Stimulated activated CD8-positive, alpha-beta memory T cell treated with anti-CD3 and anti-CD28 coated beads, Interleukin-12 subunit alpha, Interleukin-12 subunit beta, amount 100 ng/mL, for 1 hour (primary cell): Measurements from ENCODE around the gene CCDC85B.

Experiments
- DNase-seq: peaks from one replicate; pipeline ENCODE4 v3.0.0-alpha.2; 2020; ENCODE audit warnings: low read depth

CCDC85B gene

GRCh38 chr11:65869643-65870306, 20.7 kb upstream of the CCDC85B start:
- no peak for DNase-seq

GRCh38 chr11:65870307-65870658, 20.2 kb upstream of the CCDC85B start:
- no peak for DNase-seq

DNA sequence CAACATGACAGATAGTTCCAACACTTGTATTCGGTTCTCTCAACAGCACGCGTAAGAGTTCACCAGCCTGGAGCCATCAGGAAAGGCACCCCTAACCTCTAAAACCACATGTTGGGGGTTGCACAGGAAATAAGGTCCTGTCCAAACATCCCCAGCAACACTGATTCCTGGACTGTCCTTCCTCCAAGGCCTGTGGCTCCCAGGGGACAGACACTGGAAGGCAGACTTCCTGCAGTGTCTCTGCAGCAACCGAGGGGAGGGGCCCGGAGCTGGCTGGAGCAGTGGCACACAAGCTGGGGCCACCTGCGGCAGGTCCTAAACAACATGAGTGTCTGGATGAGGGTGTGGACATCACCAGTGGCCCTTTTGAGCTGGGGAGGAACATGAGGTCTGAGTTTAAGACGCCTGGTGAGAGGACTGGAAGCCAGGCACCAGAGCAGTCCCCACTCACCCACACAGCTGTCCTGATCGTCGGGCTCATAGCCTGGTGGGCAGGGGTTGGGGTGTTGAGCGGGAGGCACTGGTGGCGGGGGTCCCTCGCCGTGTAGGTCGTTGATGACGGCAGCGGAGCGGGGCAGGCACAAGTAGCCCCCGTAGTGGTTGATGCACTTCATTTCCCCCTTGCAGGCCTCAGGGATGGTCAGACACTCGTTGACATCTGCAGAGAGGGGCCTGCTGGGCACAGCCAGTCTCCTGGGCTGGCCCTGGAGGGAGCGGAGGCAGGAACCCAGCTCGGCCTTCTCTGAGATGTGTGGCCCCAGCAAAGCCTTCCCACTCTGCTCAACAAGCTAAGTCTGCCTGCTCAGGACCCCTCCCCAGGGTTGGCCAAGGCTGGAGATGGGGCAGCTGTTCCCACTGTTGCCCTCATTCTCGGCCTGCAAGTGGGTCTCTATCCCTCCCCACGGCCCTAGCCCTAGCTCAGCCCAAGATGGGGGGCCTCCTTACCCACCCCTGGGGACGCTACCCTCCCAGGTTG, 19.5 kb upstream of the CCDC85B start:
- no peak for DNase-seq

DNA sequence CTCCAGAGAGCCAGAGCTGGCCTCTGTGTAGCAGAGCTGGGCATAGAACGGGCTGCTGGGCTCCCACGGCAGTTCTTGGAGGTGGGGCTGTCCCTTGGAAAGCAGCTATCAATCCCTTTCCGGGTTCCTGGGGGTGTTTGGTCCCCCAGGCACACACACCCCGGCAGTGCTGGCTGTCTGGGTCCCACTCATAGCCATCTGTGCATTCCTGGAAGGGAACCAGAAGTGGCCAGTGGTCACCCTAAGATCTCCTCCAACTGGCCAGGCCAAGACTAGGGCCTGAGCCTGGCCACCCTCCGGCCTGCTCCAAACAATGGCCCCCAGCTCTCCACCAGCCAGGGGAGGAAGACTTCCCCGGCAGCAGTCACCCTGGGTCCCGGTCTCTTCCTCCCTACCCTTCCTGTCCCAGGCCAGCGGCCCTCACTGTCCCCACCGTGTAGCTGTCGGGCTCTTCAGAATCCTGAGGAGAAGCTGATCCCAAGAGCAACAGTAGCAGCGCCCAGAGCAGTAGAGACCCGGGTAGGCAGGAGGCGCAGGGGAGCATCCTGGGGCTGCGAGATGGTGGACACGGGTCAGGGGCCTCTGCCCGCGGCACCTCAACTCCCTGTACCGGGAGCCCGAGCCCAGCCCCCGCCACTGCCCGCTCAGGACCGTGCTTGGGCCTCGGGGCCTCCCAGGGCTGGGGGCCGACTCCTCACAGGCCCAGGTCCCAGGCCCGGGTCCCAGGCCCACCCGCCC, 18.5 kb upstream of the CCDC85B start:
- DNase-seq, result no peak

- no peak for DNase-seq
Measured at GRCh38 chr11:65872586-65873317, 17.7 kb upstream of the CCDC85B start, which contains the start of gene EFEMP2. EFEMP2 (minus strand) TSS chr11:65872800; CDS start chr11:65872354, 446 bp downstream.

DNA sequence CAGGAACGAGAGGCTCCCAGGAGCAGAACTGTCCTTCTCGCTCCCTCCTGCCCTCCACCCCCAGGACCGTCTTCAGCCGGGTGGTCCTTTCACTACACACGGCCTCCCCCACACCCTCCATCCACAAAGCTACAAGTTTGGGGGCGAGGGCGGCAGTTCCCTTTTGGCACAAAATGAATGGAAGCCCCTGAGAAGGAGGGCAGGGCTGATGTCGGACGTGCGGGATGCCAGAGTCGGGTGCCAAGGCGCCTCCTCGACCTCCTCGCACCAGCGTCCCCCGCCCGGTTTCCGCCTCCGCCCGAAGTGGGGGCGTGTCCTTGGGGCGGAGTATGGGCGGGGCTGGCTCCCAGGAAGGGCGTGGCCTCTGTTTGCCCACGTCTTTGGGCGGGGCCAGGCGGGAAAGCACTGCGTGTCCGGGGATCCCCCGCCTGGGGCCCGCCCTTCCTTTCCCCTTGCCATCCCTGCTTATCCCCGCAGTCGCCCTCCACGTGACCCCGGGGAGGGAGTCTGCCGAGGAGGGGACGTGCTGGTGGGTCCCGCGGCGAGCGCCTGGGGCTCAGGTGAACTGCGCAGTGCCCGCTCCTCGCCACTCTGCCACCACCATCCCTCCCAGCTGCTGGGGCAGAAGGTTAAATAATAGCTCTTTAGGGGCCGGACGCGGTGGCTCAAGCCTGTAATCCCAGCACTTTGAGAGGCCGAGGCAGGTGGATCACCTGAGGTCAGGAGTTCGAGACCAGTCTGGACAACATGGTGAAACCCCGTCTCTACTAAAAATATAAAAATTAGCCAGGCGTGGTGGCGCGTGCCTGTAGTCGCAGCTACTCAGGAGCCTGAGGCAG, 16.9 kb upstream of the CCDC85B start:
- peak; percentile 95 for DNase-seq

DNA sequence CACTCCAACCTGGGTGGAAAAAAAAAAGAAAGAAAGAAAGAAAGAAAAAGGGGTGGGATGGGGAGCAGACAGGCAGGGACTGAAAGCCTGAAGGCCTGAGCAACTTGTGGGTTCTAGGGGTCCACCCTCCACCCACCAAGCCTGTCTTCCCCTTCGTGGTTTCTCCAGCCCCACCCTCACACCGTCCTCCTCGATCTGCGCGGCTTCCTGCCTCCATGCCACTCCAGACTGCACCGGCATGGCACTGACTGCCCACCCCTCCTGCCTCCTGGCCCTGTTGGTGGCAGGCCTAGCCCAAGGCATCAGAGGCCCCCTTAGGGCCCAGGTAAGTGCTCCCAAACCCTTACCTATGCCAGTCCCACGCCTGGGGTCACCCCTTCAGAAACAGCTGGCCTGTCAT, 10.9 kb upstream of the CCDC85B start, which contains the start of gene CTSW:
Gene CTSW (plus strand): TSS at position 221 of the 400 bp plus-strand sequence. CDS start 18 bp downstream, at position 239.
- DNase-seq, result no peak

- DNase-seq, result no peak
Measured at GRCh38 chr11:65880027-65880426, 10.4 kb upstream of the CCDC85B start.

- no peak for DNase-seq
Measured at GRCh38 chr11:65880844-65881421, 9.5 kb upstream of the CCDC85B start.

GRCh38 chr11:65882120-65883057, 8.1 kb upstream of the CCDC85B start:
- DNase-seq, result no peak

DNA sequence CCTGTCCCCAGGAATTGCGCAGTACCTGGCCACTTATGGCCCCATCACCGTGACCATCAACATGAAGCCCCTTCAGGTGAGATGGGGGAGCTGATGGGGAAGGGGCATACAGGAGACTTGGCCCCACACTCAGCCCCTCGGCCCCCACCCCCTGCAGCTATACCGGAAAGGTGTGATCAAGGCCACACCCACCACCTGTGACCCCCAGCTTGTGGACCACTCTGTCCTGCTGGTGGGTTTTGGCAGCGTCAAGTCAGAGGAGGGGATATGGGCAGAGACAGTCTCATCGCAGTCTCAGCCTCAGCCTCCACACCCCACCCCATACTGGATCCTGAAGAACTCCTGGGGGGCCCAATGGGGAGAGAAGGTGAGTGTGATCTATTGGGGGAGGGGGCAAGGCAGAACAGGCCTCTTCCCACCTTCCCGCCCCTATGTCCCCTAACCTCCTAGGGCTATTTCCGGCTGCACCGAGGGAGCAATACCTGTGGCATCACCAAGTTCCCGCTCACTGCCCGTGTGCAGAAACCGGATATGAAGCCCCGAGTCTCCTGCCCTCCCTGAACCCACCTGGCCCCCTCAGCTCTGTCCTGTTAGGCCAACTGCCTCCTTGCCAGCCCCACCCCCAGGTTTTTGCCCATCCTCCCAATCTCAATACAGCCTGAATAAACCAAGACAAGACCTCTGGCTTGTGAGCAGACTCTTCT, 7.3 kb upstream of the CCDC85B start:
- no peak for DNase-seq

DNA sequence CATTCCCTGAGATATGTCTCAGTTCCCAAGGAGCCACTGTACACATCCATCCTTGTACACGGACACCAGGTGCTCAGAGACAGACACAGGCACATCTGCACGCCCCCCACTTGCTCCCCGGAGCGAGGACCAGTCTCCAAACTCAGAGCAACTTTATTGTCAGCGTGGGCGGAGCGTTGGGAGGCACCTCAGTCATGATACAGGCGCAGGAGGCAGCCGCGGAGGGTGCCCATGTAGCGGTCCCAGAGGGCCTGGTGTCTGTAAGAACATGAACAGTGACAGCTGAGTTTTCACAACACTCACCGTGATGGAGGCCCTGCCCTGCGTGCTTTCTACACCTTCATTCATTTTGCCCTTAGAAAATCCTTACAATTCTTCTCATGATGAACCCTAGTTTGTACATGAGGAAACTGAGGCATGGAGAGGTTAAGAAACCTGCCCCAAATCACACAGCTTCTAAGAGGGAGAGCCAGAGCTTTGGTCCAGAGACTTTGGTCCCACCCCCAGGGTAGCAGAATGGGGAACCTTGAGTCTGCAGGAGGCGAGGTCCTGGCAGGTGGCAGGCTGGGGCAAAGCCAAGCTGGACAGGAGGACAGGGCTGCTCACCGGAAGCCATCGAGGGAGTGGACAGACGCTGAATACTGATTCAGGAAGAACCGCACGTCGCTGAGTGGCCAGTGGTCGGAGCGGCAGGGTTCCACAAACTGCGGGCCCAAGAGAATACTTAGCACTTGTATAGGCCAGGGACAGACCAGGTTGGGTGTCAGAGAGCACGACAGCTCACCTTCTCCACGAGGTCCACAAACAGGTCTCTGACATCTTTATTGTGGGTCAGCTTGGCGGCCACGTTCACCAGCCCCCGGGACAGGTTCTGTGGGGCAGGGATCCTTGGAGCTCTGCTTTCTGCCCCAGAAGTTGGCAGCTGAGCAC, 6.4 kb upstream of the CCDC85B start:
- DNase-seq, result no peak

DNA sequence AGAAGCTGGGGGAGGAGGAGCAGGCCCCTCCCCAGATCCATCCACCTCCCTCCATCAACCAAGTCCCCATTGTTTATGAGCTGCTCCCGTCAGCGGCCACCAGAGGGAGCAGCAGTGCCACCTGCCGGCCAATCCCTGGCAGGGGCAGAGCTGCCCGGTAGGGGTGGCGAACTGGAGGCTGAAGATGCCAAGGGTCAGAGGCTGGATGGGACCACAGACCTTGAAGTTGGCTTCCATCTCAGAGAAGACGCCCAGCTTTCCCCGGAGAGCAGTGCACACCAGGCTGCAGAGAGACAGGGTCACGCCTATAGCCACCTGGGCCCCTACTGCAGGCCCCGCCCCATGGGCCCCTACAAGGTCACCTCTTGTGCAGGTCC, 5.8 kb upstream of the CCDC85B start:
- peak; percentile 65 for DNase-seq

- no peak for DNase-seq
Measured at GRCh38 chr11:65885231-65885630, 5.2 kb upstream of the CCDC85B start.

GRCh38 chr11:65885808-65886536, 4.5 kb upstream of the CCDC85B start:
- no peak for DNase-seq

GRCh38 chr11:65886826-65887722, 3.4 kb upstream of the CCDC85B start:
- no peak for DNase-seq
